H1 (cell line): ENCODE data around the gene SUSD5. TPM values are rescaled to one million over a fixed set of nuclear protein-coding genes. Genes with fewer than 3 reads are reported as not detected.

Experiments used
- EGR1 ChIP-seq: IDR thresholded peaks from 2 replicates; pipeline ENCODE4 v1.6.1; 2011; ENCODE audit warnings: low read depth, low read length, borderline replicate concordance
- HDAC2 ChIP-seq, 2 experiments: fragments of 300-600 bp in 1 of 2; sonication (generic) in 1 of 2; IDR thresholded peaks; 2 replicates each; pipeline ENCODE4 v1.6.1; 2011 to 2012; ENCODE audit warnings: low read depth in 2 of 2, low read length in 2 of 2, mild to moderate bottlenecking in 2 of 2, moderate library complexity in 2 of 2, borderline replicate concordance in 1 of 2, inconsistent platforms in 1 of 2
- KDM1A ChIP-seq: fragments of 200-600, 300-600 bp; sonication (generic); IDR thresholded peaks from 2 replicates; pipeline ENCODE4 v1.7.1; 2016; ENCODE audit warnings: mild to moderate bottlenecking, low read length, borderline replicate concordance
- polyA plus RNA-seq, 7 experiments: library from polyadenylated mRNA; depleted of rRNA in 3 of 7; stranded (reverse) in 5 of 7; unstranded in 2 of 7; fragments of >200 nt in 5 of 7; fragments of 200-250 nt in 2 of 7; gene quantifications; 1 replicate in 5 of 7; 2 replicates in 1 of 7; 4 replicates in 1 of 7; pipeline versions ENCODE4 v1.2.1 to v1.2.3, GENCODE V29; 2011 to 2013; ENCODE audit warnings: missing spikeins in 2 of 7, mixed read lengths in 2 of 7
- total RNA-seq: library from RNA; stranded (reverse); fragmentation: NEBNext Ultra II Directional; extraction: Animal tissue kit (Norgen Biotek cat#: 25700); gene quantifications from 2 replicates; pipeline ENCODE4 v1.2.1, GENCODE V29; 2021

SUSD5 gene
- total and polyA plus RNA-seq, 2 of the 8 experiments (the other 6 are each of a cell fraction or from before 2014, with no cell fraction given) = 0.92 to 3.3 TPM

GRCh38 chr3:33250712-33251111 is 32.1 kb upstream of the SUSD5 start (continued):
- TF ChIP-seq KDM1A (no peak), HDAC2 (IDR thresholded peaks at IDR 0.05; ENCODE audit: borderline replicate concordance in 1 of 2, low read depth in 2 of 2, low read length in 2 of 2) (no peak), EGR1 (no peak)
